Thyroid gland (tissue), 4 donors: ENCODE data around the gene EXOC3L4. TPM values are rescaled to one million over a fixed set of nuclear protein-coding genes. Genes with fewer than 3 reads are reported as not detected.

Experiments used
- DNase-seq, 2 donors: peaks; one replicate each; pipeline ENCODE4 v3.0.0-alpha.2; 2019
- H3K27ac ChIP-seq, 3 donors: fragments of 200-600 bp; sonication (generic); 1 replicate in 2 of 3; 2 replicates in 1 of 3; pipeline ENCODE4 v1.5.1; 2016 to 2019; ENCODE audit warnings: mild to moderate bottlenecking in 1 of 3, moderate library complexity in 1 of 3
- H3K27me3 ChIP-seq: fragments of 200-600 bp; sonication (generic); one replicate; pipeline ENCODE4 v1.5.1; 2019
- H3K36me3 ChIP-seq, 2 donors: fragments of 200-600 bp; sonication (generic); one replicate each; pipeline ENCODE4 v1.5.1; 2016 to 2019
- H3K4me1 ChIP-seq, 2 donors: fragments of 200-600 bp; sonication (generic); one replicate each; pipeline ENCODE4 v1.5.1; 2017 to 2019
- H3K4me3 ChIP-seq, 3 donors: fragments of 200-600 bp; sonication (generic); replicated peaks in 1 of 3; 1 replicate in 2 of 3; 2 replicates in 1 of 3; pipeline ENCODE4 v1.5.1; 2016; ENCODE audit warnings: mild to moderate bottlenecking in 1 of 3
- H3K9me3 ChIP-seq: fragments of 200-600 bp; sonication (generic); one replicate; pipeline ENCODE4 v1.5.1; 2017
- POLR2A ChIP-seq, 2 donors: fragments of 450-650 bp; IDR thresholded peaks; one replicate each; pipeline ENCODE4 v1.6.1; 2017; ENCODE audit warnings: antibody characterized with exemption in 2 of 2, mild to moderate bottlenecking in 2 of 2, moderate library complexity in 1 of 2
- WGBS, 2 donors: methylation state at CpG; one replicate each; pipeline ENCODE4 v1.1.5; 2017; 5-methylcytosine and 5-hydroxymethylcytosine counted together
- intact Hi-C: fragments of 100-400 bp; cut with DNase I; formaldehyde crosslinking; loops from one replicate; pipeline ENCODE4 v1.15.1; 2023
- total RNA-seq, 4 donors: library from RNA; depleted of rRNA; stranded (reverse); fragments of >200 nt; gene quantifications; one replicate each; pipeline ENCODE4 v1.2.3, GENCODE V29; 2016
- TF ChIP-seq, protein P1 (sequence below), 6 experiments: fragments of 200-600 bp in 3 of 6; fragments of 450-650 bp in 3 of 6; sonication (generic) in 3 of 6; IDR thresholded peaks; one replicate each; pipeline ENCODE4 v1.5.1; 2016 to 2019; ENCODE audit warnings: antibody characterized with exemption in 6 of 6, mild to moderate bottlenecking in 2 of 6, inconsistent platforms in 1 of 6, moderate library complexity in 1 of 6

EXOC3L4 gene
- total RNA-seq, 4 donors from 2014 or later, result 0.44 to 0.78 TPM; not detected in 2

GRCh38 chr14:103103461-103104388 lies 9.2 kb downstream of the EXOC3L4 start:
- DNase-seq, result no peak
- Histone ChIP-seq H3K36me3 (no peaks in the 10 kb centered on the region), H3K27me3 (peaks cover 9% of the 10 kb centered on the region), H3K27ac (no peak overlapping the region), H3K4me1 (peaks cover 0 to 30% of the 10 kb centered on the region in 2 donors), H3K4me3 (no peak overlapping the region), H3K9me3 (no peaks in the 10 kb centered on the region)
- WGBS, 2 donors, result 11 to 24% methylated on average over 15 to 17 of the region's 68 CpGs
- TF ChIP-seq, protein P1, sequence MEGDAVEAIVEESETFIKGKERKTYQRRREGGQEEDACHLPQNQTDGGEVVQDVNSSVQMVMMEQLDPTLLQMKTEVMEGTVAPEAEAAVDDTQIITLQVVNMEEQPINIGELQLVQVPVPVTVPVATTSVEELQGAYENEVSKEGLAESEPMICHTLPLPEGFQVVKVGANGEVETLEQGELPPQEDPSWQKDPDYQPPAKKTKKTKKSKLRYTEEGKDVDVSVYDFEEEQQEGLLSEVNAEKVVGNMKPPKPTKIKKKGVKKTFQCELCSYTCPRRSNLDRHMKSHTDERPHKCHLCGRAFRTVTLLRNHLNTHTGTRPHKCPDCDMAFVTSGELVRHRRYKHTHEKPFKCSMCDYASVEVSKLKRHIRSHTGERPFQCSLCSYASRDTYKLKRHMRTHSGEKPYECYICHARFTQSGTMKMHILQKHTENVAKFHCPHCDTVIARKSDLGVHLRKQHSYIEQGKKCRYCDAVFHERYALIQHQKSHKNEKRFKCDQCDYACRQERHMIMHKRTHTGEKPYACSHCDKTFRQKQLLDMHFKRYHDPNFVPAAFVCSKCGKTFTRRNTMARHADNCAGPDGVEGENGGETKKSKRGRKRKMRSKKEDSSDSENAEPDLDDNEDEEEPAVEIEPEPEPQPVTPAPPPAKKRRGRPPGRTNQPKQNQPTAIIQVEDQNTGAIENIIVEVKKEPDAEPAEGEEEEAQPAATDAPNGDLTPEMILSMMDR (IDR thresholded peaks at IDR 0.05), result no peak
- no peak for TF ChIP-seq POLR2A (IDR thresholded peaks at IDR 0.05)
- intact Hi-C loops, result loop anchor here (5.0 kb wide), 1 partner anchor 189 kb away; no protein-coding TSS in a partner anchor

DNA sequence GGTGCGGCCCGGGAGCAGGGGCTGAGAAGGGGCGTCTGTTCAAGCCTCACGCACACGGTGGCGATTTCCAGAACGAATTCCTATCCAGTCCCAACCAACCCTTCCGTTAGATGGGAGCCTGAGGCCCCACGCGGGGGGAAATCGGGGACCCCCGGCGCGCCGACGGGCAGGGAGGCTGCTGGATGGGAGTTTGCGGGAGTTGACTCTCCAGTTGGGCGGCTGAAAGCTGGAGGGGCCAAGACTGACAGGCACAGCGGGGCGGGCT lies 9.8 kb downstream of the EXOC3L4 start:
- H3K4me3 ChIP-seq, result no peak overlapping the region

GRCh38 chr14:103104654-103105452 lies 10.3 kb downstream of the EXOC3L4 start:
- Histone ChIP-seq H3K4me3 (no peak overlapping the region), H3K4me1 (peaks cover 0 to 33% of the 10 kb centered on the region in 2 donors), H3K36me3 (no peaks in the 10 kb centered on the region), H3K27me3 (peaks cover 9% of the 10 kb centered on the region), H3K9me3 (no peaks in the 10 kb centered on the region), H3K27ac (no peak overlapping the region)
- 6 to 9% methylated on average over 25 to 32 of the region's 59 CpGs for WGBS, 2 donors
- intact Hi-C loops, result loop anchor here (5.0 kb wide), 2 partner anchors 37 to 187 kb away; no protein-coding TSS in a partner anchor
- TF ChIP-seq, protein P1 (IDR thresholded peaks at IDR 0.05), result peak; percentile 76 to 99 (median 94)
- no peak for TF ChIP-seq POLR2A (IDR thresholded peaks at IDR 0.05)
- peak; percentile 64 to 76 for DNase-seq

More for the DNA sequence above, 9.8 kb downstream of the EXOC3L4 start:
- no peak for DNase-seq
- no peaks in the 10 kb centered on the region for H3K36me3 ChIP-seq
- H3K27ac ChIP-seq, result no peak overlapping the region
- peaks cover 9% of the 10 kb centered on the region for H3K27me3 ChIP-seq
- intact Hi-C loops, result loop anchor here (5.0 kb wide), 1 partner anchor 188 kb away; no protein-coding TSS in a partner anchor
- peaks cover 0 to 30% of the 10 kb centered on the region in 2 donors for H3K4me1 ChIP-seq
- no peaks in the 10 kb centered on the region for H3K9me3 ChIP-seq
- no peak for TF ChIP-seq POLR2A (IDR thresholded peaks at IDR 0.05)
- TF ChIP-seq, protein P1 (IDR thresholded peaks at IDR 0.05), result no peak
- no CpG with 5 or more reads among the region's 20 CpGs for WGBS, 2 donors

- Histone ChIP-seq H3K4me1 (peaks cover 0 to 41% of the 10 kb centered on the region in 2 donors), H3K9me3 (no peaks in the 10 kb centered on the region), H3K27ac (no peak overlapping the region), H3K36me3 (no peaks in the 10 kb centered on the region), H3K4me3 (no peak overlapping the region), H3K27me3 (peaks cover 9% of the 10 kb centered on the region)
- intact Hi-C loops, result loop anchor here (2.0 to 5.0 kb wide), 2 partner anchors 37 to 81 kb away; no protein-coding TSS in a partner anchor
- TF ChIP-seq, protein P1 (IDR thresholded peaks at IDR 0.05), result no peak
- 68 to 88% methylated on average over 9 of the region's 9 CpGs for WGBS, 2 donors
- no peak for DNase-seq
Measured at GRCh38 chr14:103105580-103106150, 11.1 kb downstream of the EXOC3L4 start.
